NCI-H2227 (cell line): ENCODE results near the gene RGL1.

Source experiments
- DNase-seq: peaks from one replicate; lab custom pipeline; 2025; ENCODE audit not compliant: unreplicated experiment; lab: John Stamatoyannopoulos, UW

RGL1 gene

GRCh38 chr1:183885142-183885735 lies 80.3 kb downstream of the RGL1 start:
- DNase-seq, result no peak

GRCh38 chr1:183886083-183886828 lies 81.3 kb downstream of the RGL1 start:
- no peak for DNase-seq

- DNase-seq, result no peak
Measured at GRCh38 chr1:183886853-183887252, 81.9 kb downstream of the RGL1 start.

GRCh38 chr1:183887826-183888819 lies 83.2 kb downstream of the RGL1 start:
- DNase-seq, result no peak

- no peak for DNase-seq
Measured at GRCh38 chr1:183889095-183889494, 84.2 kb downstream of the RGL1 start.

DNA sequence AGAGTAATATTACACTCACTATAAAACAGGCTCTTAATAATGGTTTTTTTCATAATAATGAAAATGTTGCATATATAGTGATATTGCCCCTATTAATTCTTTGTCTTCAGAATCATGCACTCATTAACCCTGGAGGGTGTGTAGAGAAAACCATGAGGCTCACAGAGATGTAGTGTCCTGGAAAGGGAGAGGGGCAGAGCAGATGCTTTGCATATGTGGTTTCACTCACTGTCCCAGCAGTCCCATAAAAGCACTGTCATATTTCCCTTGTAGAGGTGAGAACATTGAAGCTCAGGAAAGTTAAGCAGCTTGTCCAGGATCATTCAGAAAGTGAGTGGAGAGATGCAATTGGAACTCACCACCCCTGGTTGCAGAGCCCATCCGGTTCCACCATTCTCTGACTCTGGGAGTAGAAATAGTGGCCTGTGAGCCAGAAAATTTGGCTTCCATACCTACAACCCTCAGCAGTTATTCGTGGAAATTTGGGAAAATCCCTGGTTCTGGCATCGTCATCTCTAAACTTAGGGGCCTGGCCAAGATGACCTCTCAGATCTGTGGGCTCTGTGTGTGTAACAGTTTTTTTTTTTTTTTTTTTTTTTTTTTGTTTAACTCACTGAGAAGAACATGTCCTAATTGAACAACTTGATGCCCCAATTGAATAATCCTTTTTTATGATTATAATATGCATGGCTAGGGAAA lies 86.4 kb downstream of the RGL1 start:
- DNase-seq, result no peak

GRCh38 chr1:183892351-183892793 lies 87.5 kb downstream of the RGL1 start:
- no peak for DNase-seq

GRCh38 chr1:183893561-183894289 lies 88.8 kb downstream of the RGL1 start:
- DNase-seq, result no peak

GRCh38 chr1:183894290-183894565 lies 89.3 kb downstream of the RGL1 start:
- DNase-seq, result no peak

DNA sequence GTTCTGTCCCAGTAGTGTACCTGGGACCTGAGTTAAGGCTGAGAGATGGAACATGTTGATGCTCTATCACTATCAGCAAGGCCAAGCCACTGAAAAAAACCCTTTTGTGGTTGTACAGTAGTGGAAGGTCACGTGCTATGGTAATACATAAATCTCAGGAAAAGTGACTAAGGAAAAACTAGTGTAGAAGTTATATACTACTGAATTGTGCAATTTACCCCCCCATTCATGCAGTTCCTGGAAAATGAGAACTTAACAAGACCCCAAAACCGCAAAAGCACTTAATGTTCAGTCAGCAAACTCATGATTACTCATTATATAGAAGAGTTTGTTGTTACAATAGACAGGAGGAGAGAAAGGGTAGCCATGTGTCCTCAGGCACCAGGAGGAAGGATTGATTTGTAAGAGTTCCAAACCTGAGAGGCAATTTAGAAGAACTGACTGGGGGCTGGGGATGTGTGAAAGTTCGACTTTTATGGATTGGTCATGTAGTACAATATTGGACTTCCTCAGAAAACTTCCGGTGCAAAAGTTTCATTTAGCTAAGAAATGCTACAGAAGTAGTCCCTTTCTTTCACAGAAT lies 91.6 kb downstream of the RGL1 start:
- no peak for DNase-seq

- DNase-seq, result no peak
Measured at GRCh38 chr1:183898001-183898396, 93.1 kb downstream of the RGL1 start.

- DNase-seq, result no peak
Measured at GRCh38 chr1:183898610-183899009, 93.7 kb downstream of the RGL1 start.

DNA sequence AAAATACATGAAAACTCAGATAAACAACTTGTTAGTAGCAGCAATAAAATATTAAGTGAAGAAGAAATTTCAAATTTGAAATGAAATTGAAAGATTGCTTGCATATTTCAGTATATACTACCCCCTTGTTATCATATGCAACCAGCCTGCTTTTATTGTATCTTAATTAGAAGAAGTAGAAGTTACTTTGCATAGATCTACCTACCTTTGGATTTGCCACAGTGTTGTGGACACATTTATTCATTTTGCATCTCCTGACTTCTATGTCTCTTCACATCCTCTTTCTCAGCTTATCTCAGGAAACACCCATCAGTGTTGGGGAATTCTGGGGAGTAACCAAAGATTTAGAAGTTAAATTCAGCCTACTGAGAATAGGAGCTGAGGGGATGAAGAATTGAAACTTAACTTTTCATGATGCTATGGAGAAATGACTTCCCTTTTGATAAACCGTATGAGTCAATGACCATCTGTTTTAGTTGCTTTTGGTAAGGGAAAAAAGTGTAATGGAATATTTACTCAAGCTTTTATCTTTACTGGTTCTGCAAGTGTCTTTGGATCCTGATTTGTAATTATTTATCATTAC lies 96.9 kb downstream of the RGL1 start:
- DNase-seq, result no peak

GRCh38 chr1:183903101-183903500 lies 98.2 kb downstream of the RGL1 start:
- DNase-seq, result no peak

- no peak for DNase-seq
Measured at GRCh38 chr1:183905508-183906113, 100.7 kb downstream of the RGL1 start.

- DNase-seq, result no peak
Measured at GRCh38 chr1:183907070-183907469, 102.2 kb downstream of the RGL1 start.

- no peak for DNase-seq
Measured at GRCh38 chr1:183908079-183908478, 103.2 kb downstream of the RGL1 start.

- no peak for DNase-seq
Measured at GRCh38 chr1:183909672-183910071, 104.8 kb downstream of the RGL1 start.

- DNase-seq, result no peak
Measured at GRCh38 chr1:183910845-183911244, 105.9 kb downstream of the RGL1 start.
